GM12801 (cell line): Measurements from ENCODE around the gene CHPF2.

Experiments used
- TF ChIP-seq, protein P1 (sequence below): IDR thresholded peaks from one replicate; pipeline ENCODE4 v1.5.1; 2011; ENCODE audit warnings: control low read depth; ENCODE audit not compliant: insufficient read length; ENCODE audit errors: extremely low read depth

CHPF2 gene

DNA sequence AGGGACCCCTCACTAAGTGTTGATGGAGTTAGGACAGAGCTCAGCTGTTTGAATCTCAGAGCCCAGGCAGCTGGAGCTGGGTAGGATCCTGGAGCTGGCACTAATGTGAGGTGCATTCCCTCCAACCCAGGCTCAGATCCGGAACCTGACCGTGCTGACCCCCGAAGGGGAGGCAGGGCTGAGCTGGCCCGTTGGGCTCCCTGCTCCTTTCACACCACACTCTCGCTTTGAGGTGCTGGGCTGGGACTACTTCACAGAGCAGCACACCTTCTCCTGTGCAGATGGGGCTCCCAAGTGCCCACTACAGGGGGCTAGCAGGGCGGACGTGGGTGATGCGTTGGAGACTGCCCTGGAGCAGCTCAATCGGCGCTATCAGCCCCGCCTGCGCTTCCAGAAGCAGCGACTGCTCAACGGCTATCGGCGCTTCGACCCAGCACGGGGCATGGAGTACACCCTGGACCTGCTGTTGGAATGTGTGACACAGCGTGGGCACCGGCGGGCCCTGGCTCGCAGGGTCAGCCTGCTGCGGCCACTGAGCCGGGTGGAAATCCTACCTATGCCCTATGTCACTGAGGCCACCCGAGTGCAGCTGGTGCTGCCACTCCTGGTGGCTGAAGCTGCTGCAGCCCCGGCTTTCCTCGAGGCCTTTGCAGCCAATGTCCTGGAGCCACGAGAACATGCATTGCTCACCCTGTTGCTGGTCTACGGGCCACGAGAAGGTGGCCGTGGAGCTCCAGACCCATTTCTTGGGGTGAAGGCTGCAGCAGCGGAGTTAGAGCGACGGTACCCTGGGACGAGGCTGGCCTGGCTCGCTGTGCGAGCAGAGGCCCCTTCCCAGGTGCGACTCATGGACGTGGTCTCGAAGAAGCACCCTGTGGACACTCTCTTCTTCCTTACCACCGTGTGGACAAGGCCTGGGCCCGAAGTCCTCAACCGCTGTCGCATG lies 5.2 kb downstream of the CHPF2 start:
- TF ChIP-seq, protein P1, sequence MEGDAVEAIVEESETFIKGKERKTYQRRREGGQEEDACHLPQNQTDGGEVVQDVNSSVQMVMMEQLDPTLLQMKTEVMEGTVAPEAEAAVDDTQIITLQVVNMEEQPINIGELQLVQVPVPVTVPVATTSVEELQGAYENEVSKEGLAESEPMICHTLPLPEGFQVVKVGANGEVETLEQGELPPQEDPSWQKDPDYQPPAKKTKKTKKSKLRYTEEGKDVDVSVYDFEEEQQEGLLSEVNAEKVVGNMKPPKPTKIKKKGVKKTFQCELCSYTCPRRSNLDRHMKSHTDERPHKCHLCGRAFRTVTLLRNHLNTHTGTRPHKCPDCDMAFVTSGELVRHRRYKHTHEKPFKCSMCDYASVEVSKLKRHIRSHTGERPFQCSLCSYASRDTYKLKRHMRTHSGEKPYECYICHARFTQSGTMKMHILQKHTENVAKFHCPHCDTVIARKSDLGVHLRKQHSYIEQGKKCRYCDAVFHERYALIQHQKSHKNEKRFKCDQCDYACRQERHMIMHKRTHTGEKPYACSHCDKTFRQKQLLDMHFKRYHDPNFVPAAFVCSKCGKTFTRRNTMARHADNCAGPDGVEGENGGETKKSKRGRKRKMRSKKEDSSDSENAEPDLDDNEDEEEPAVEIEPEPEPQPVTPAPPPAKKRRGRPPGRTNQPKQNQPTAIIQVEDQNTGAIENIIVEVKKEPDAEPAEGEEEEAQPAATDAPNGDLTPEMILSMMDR = no peak

DNA sequence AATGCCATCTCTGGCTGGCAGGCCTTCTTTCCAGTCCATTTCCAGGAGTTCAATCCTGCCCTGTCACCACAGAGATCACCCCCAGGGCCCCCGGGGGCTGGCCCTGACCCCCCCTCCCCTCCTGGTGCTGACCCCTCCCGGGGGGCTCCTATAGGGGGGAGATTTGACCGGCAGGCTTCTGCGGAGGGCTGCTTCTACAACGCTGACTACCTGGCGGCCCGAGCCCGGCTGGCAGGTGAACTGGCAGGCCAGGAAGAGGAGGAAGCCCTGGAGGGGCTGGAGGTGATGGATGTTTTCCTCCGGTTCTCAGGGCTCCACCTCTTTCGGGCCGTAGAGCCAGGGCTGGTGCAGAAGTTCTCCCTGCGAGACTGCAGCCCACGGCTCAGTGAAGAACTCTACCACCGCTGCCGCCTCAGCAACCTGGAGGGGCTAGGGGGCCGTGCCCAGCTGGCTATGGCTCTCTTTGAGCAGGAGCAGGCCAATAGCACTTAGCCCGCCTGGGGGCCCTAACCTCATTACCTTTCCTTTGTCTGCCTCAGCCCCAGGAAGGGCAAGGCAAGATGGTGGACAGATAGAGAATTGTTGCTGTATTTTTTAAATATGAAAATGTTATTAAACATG lies 6.0 kb downstream of the CHPF2 start:
- TF ChIP-seq, protein P1 = no peak

DNA sequence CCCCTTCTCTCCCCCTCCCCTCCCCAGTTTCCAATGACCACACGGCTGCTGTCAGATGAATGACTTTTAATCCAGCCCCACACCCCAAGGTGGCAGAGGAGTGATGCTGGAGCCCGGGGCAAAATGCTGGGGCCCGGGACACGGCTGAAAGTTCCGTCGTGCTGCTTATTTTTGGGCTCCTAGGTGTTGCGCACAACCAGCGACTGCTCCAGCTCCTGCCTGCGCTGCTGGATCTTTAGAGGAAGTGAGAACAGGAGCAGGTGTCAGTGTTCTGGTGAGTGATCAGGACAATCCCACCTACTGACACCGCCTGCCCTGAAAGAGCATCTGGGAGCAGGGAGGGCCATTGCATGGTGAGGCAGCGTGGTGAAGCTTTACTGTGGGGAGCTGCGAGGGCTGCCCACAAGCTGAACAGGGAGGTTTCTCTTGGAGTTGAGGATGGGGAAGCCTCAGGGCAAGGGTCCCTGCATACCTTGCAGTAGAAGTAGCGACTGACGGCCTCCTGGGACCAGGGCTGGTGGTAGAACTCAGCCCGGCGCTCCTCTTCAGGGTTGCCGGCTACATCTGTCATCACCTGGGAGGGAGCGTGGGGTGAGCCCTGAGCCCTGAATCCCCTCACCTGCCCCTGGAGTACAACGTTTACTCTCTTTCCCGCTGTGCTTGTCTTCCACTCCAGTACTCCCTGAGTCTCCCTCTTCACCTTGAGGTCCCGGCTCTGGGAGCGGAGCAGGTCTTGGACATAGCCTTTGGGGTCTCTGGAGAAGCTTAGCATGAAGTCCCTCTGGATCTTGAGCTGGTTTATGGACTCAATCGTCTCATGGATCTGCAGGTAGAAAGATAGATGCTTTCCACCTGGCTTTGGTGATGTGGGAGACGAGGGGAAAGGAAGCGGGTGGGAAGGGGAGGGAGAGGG lies 6.9 kb downstream of the CHPF2 start:
- TF ChIP-seq, protein P1 = no peak

DNA sequence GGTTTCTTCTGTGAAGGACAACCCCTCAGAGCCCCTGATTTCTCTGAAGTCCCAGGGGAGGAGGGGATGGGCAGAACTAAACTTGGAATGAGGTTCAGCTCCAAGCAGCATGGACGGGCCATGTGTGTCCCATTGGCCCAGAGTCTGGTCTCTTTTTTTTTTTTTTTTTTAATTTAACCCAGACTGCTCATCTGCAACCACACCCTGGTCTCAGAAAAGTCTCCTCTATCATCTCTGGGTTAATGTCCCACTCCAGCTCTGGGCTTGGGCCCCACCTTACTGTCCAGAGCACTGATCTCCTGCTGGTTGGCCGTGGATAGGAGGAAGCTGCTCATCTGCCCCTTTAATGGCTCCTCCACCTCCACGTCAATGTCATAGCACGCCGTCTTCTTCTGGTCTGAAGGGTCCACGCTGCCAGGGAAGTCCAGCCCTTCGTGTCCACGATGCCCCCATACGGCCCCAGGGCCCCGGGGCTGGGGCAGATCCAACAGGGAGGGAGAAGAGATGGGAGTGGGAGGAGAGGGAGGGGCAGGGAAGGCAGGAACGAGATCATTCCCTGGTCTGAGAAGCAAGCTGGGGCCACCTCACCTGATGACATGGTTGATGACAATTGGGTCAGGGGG lies 7.7 kb downstream of the CHPF2 start:
- TF ChIP-seq, protein P1 = no peak

DNA sequence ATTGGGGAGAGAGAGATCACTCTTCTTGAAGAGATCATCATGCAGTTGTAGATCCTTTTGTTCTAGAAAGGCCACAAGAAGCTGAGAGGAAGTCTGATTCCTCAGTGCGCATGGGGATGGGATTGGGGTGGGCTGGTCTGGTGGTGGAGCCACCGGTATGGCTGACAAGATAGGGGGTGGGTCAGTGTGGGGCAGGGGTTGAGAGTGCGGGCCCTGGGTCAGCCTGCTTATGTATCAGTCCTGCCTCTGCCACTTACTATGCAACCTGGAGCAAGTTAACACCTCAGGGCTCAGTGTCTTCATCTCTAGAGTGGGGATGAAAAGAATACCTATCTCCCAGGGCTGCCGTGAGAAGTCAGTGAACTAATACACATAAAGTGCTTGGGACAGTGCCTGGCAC lies 8.3 kb downstream of the CHPF2 start:
- TF ChIP-seq, protein P1 = no peak

DNA sequence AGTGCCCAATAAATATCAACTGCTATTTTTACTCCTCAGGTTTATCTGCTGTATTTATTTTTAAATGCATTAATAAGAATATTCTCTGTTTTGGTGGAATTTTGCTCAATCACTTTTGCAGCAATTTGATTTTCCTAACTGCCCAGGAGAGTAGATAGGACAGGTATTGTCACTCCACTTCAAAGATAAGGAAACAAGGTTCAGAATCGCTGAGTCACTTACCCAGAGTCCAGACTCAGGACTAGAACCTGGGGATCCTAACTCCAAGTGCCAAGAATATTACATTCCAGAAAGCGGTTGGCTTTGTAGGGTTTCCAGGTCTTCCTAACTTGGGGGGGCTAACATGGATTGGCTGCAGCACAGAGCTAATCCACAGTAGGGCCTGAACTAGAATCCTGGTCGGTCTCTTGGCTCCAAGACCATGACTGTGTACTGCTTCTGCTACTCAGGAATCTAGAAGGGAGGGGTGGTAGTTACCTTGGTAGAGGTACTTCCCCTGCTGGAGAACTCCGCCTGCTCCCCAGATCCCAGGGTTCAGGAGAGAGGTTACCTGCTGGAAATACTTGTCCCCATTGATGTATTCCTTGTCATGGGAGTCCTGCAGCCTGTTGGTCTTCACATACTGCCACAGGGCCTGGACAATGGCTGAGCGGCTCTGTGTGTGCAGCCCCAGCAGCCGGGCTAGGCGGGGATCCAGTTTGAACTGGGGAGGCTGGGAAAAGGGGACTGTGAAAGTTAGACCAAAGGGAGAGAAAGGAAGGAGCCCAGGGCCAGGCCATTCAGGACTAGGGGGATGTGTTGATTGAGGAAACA lies 8.9 kb downstream of the CHPF2 start:
- TF ChIP-seq, protein P1 = no peak
